HepG2 (cell line): ENCODE data around the gene MMP19. TPM values are rescaled to one million over a fixed set of nuclear protein-coding genes. Genes with fewer than 3 reads are reported as not detected.
A peak's percentile ranks its signal among the peaks of the same experiment; 100 is the strongest.

Experiments used
- AHR ChIP-seq: IDR thresholded peaks from 2 replicates; pipeline ENCODE4 v1.6.1; 2018; ENCODE audit warnings: missing genetic modification reagents, missing compliant biosample characterization
- CCDC6 ChIP-seq: sonication (generic); formaldehyde crosslinking; IDR thresholded peaks from 2 replicates; pipeline ENCODE4 v1.8.1; 2022; ENCODE audit warnings: mild to moderate bottlenecking, missing genetic modification reagents, moderate library complexity
- CHD2 ChIP-seq: IDR thresholded peaks from 2 replicates; pipeline ENCODE4 v1.6.1; 2011; ENCODE audit warnings: low read depth, low read length, improper control_type of control experiment
- ELF1 ChIP-seq: sonication (generic); formaldehyde crosslinking; IDR thresholded peaks from 2 replicates; pipeline ENCODE4 v1.4.0; 2020; ENCODE audit warnings: missing genetic modification reagents
- ETV6 ChIP-seq: sonication (generic); formaldehyde crosslinking; conservative IDR thresholded peaks from 2 replicates; pipeline ENCODE4 v1.4.0; 2020; ENCODE audit warnings: missing genetic modification reagents
- FOXO1 ChIP-seq: sonication (generic); formaldehyde crosslinking; IDR thresholded peaks from 2 replicates; pipeline ENCODE4 v1.4.0; 2020; ENCODE audit warnings: missing genetic modification reagents
- FOXP4 ChIP-seq: sonication (generic); formaldehyde crosslinking; IDR thresholded peaks from 2 replicates; pipeline ENCODE4 v1.4.0; 2020; ENCODE audit warnings: missing genetic modification reagents
- GZF1 ChIP-seq: sonication (generic); formaldehyde crosslinking; IDR thresholded peaks from 2 replicates; pipeline ENCODE4 v1.5.1; 2020; ENCODE audit warnings: mild to moderate bottlenecking, missing genetic modification reagents
- KLF13 ChIP-seq: sonication (generic); formaldehyde crosslinking; IDR thresholded peaks from 2 replicates; pipeline ENCODE4 v1.4.0; 2020; ENCODE audit warnings: mild to moderate bottlenecking, missing genetic modification reagents
- MAF1 ChIP-seq: sonication (generic); formaldehyde crosslinking; IDR thresholded peaks from 2 replicates; pipeline ENCODE4 v1.5.0; 2020; ENCODE audit warnings: missing genetic modification reagents, borderline replicate concordance
- NPAS2 ChIP-seq: sonication (generic); formaldehyde crosslinking; IDR thresholded peaks from 2 replicates; pipeline ENCODE4 v1.8.0; 2022; ENCODE audit warnings: mild to moderate bottlenecking, missing genetic modification reagents, borderline replicate concordance
- ONECUT2 ChIP-seq: sonication (generic); formaldehyde crosslinking; IDR thresholded peaks from 2 replicates; pipeline ENCODE4 v1.4.0; 2020; ENCODE audit warnings: missing genetic modification reagents
- POGK ChIP-seq: sonication (generic); formaldehyde crosslinking; conservative IDR thresholded peaks from 2 replicates; pipeline ENCODE4 v1.8.0; 2022; ENCODE audit warnings: mild to moderate bottlenecking, moderate library complexity, missing genetic modification reagents
- RBAK ChIP-seq: sonication (generic); formaldehyde crosslinking; IDR thresholded peaks from 2 replicates; pipeline ENCODE4 v1.5.1; 2020; ENCODE audit warnings: mild to moderate bottlenecking, missing genetic modification reagents
- RFXAP ChIP-seq: sonication (generic); formaldehyde crosslinking; IDR thresholded peaks from 2 replicates; pipeline ENCODE4 v1.4.0; 2020; ENCODE audit warnings: missing genetic modification reagents, borderline replicate concordance
- SIX1 ChIP-seq: sonication (generic); formaldehyde crosslinking; IDR thresholded peaks from 2 replicates; pipeline ENCODE4 v1.4.0; 2020; ENCODE audit warnings: missing genetic modification reagents, borderline replicate concordance
- SP1 ChIP-seq, 2 experiments: fragments of 450-650 bp in 1 of 2; sonication (generic) in 1 of 2; formaldehyde crosslinking in 1 of 2; IDR thresholded peaks; 2 replicates each; pipeline versions ENCODE4 v1.4.0 to v1.6.1; 2016 to 2020; ENCODE audit warnings: missing genetic modification reagents in 1 of 2
- UBTF ChIP-seq: sonication (generic); formaldehyde crosslinking; IDR thresholded peaks from 2 replicates; pipeline ENCODE4 v1.4.0; 2020; ENCODE audit warnings: mild to moderate bottlenecking, missing genetic modification reagents
- YY1 ChIP-seq: IDR thresholded peaks from 2 replicates; pipeline ENCODE4 v1.6.1; 2011; ENCODE audit warnings: low read length, low read depth, moderate library complexity, mild to moderate bottlenecking; ENCODE audit not compliant: insufficient read depth, insufficient replicate concordance
- ZNF232 ChIP-seq: sonication (generic); formaldehyde crosslinking; IDR thresholded peaks from 2 replicates; pipeline ENCODE4 v1.4.0; 2020; ENCODE audit warnings: missing genetic modification reagents, borderline replicate concordance
- ZNF3 ChIP-seq: IDR thresholded peaks from 2 replicates; pipeline ENCODE4 v1.7.0; 2017; ENCODE audit warnings: inconsistent platforms
- ZNF496 ChIP-seq: sonication (generic); formaldehyde crosslinking; IDR thresholded peaks from 2 replicates; pipeline ENCODE4 v1.8.1; 2023; ENCODE audit warnings: mild to moderate bottlenecking, moderate library complexity, missing genetic modification reagents; ENCODE audit not compliant: insufficient replicate concordance
- ZNF543 ChIP-seq: sonication (generic); formaldehyde crosslinking; IDR thresholded peaks from 2 replicates; pipeline ENCODE4 v1.4.0; 2020; ENCODE audit warnings: mild to moderate bottlenecking, missing genetic modification reagents
- ZNF720 ChIP-seq: sonication (generic); formaldehyde crosslinking; IDR thresholded peaks from 2 replicates; pipeline ENCODE4 v1.4.0; 2020; ENCODE audit warnings: missing genetic modification reagents
- ZNF776 ChIP-seq: sonication (generic); formaldehyde crosslinking; IDR thresholded peaks from 2 replicates; pipeline ENCODE4 v1.4.0; 2020; ENCODE audit warnings: mild to moderate bottlenecking, missing genetic modification reagents
- polyA plus RNA-seq, 8 experiments: library from polyadenylated mRNA; depleted of rRNA in 3 of 8; stranded (reverse) in 7 of 8; unstranded in 1 of 8; fragments of >200 nt; fragmentation: Illumina TruSeq in 4 of 8; extraction: Trizol in 4 of 8; gene quantifications; 2 replicates each; pipeline versions ENCODE4 v1.2.1 to v1.2.3, GENCODE V29; 2011 to 2016; ENCODE audit warnings: low read depth in 4 of 8, missing spikeins in 1 of 8, mixed read lengths in 1 of 8; ENCODE audit not compliant: insufficient read depth in 1 of 8
- total RNA-seq, 5 experiments: library from RNA; depleted of rRNA; stranded (reverse); fragments of >200 nt; fragmentation: Illumina TruSeq; extraction: Trizol; gene quantifications; 2 replicates each; pipeline ENCODE4 v1.2.3, GENCODE V29; 2016; ENCODE audit warnings: low read depth in 1 of 5

Gene MMP19
- total and polyA plus RNA-seq, 2 of the 13 experiments (the other 11 are each of a cell fraction or from before 2014, with no cell fraction given): 0.07 to 0.08 TPM

- TF ChIP-seq POGK (no peak), FOXO1 (CRISPR knock-in tag) (no peak), ZNF496 (no peak), ZNF232 (CRISPR knock-in tag) (no peak), CCDC6 (CRISPR knock-in tag) (no peak; the same call in 1 of the 2 replicates), YY1 (no peak), ONECUT2 (CRISPR knock-in tag) (no peak), RBAK (no peak), AHR (CRISPR knock-in tag) (no peak), SP1 (IDR thresholded peaks at IDR 0.05) (no peak), SP1 (CRISPR knock-in tag; IDR thresholded peaks at IDR 0.05) (no peak), UBTF (CRISPR knock-in tag) (0 out of 2 replicates have a peak, but pooled peaks have one; percentile 34), ETV6 (CRISPR knock-in tag) (no peak), FOXP4 (no peak; the same call in none of the 2 replicates), ZNF543 (CRISPR knock-in tag) (no peak), ZNF720 (no peak), NPAS2 (CRISPR knock-in tag) (no peak), ZNF776 (CRISPR knock-in tag) (no peak), ELF1 (CRISPR knock-in tag) (no peak), RFXAP (CRISPR knock-in tag) (no peak; the same call in 1 of the 2 replicates), KLF13 (CRISPR knock-in tag) (no peak), SIX1 (CRISPR knock-in tag) (no peak), GZF1 (no peak), ZNF3 (CRISPR knock-in tag) (no peak), CHD2 (no peak), MAF1 (CRISPR knock-in tag) (no peak)
Observed at GRCh38 chr12:55829967-55830600, 12.7 kb downstream of the MMP19 start (continued).
